NCI-H2227 treated with DMSO at 0.1 percent for 48 hours (cell line): ENCODE data around the gene ADGRG6.

Source experiments
- DNase-seq: peaks from one replicate; lab custom pipeline; 2025; lab: John Stamatoyannopoulos, UW

Gene ADGRG6

GRCh38 chr6:142376800-142377496 lies 75.1 kb downstream of the ADGRG6 start:
- DNase-seq, result no peak

- DNase-seq, result no peak
Observed at GRCh38 chr6:142377497-142377848, 75.7 kb downstream of the ADGRG6 start.

- DNase-seq, result no peak
Observed at GRCh38 chr6:142378138-142378875, 76.5 kb downstream of the ADGRG6 start.

- no peak for DNase-seq
Observed at GRCh38 chr6:142380626-142381025, 78.8 kb downstream of the ADGRG6 start.

DNA sequence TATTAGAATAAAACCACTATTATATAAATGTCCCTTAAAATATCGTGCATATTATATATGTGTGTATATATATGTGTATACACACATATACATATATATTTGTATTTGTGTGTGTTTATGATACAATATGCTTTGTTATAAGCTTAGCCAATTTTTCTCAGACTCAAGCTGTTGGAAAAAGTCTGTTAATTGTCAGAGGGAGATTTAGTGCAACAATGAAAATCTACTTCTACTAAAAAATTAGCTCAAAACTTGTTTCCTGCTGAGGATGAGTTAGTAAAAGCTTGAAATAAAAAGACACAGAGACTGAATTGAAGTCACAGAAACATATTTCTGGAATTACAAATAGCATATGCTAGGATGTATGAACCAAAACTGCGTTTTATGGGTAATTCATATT lies 79.4 kb downstream of the ADGRG6 start:
- no peak for DNase-seq

- DNase-seq, result no peak
Observed at GRCh38 chr6:142381845-142382378, 80.1 kb downstream of the ADGRG6 start.

GRCh38 chr6:142384519-142385254 lies 82.9 kb downstream of the ADGRG6 start:
- DNase-seq, result no peak

- no peak for DNase-seq
Observed at GRCh38 chr6:142385352-142385751, 83.5 kb downstream of the ADGRG6 start.

DNA sequence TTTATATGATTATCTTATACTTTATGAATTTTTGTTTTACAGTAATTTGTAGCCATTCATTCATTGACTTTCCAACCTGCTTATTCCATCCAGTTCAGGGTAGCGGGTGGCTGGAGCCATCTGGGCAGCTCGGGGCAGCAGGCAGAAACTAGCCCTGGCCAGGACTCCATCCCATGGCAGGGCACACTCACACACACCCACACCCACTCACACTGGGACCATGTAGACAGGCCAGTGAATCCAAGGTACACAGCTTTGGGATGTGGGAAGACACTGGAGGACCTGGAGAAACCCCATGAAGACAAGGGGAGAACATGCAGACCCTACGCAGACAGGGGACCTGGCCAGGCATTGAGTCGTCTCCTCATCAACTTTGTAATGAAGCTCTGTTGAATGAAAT lies 84.8 kb downstream of the ADGRG6 start:
- no peak for DNase-seq

DNA sequence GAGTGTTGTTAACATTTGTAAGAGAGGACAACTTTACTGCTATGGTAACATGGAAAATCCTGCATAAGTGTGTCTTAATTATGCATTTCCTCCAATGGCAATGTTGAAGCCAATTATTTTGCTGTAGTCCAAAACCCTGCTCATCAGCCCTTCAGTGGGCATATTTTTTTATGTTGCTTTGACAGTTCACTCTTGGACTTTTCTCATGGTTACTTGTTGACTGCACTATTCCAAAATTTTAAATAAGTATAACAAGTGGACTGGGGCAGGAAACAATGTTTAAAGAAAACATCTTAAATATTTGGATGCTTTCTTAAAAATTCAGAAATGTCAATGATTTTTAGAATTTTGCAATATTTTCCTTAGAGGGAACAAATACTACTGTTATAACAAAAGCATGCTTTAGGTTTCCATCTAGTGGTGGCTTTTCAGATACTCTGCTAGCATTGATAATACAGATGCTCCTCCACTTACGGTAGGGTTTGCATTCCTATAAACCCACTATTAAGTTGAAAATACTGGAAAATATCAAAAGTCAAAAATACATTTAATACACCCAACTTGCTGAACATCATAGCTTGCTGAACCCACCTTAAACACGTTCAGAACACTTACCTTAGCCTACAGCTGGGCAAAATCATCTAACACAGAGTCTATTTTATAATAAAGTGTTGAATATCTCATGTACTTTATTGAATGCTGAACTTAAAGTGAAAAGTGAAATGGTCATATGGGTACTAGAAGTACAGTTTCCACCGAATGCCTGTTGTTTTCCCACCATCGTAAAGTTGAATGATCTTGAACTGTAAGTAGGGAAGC lies 86.4 kb downstream of the ADGRG6 start:
- no peak for DNase-seq

- no peak for DNase-seq
Observed at GRCh38 chr6:142395266-142395665, 93.5 kb downstream of the ADGRG6 start.

- no peak for DNase-seq
Observed at GRCh38 chr6:142395768-142396231, 94.0 kb downstream of the ADGRG6 start.

DNA sequence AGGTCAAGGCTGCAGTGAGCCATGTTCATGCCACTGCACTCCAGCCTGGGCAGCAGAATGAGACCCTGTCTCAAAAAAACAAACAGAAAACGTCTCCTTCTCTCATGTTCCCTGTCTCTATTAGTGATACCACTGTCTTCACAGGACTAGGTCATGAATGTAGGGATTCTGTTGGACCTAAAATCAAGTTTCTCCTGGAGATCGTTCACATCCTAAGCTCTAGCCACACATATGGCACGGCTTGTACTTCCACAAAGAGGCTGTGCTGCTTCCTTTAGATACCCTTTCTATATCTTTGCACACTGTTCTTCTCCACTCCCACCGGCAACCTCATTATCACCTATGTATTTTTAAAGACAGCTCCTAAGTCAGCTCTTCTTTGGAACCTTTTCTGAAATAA lies 96.5 kb downstream of the ADGRG6 start:
- DNase-seq, result no peak

GRCh38 chr6:142399739-142400138 lies 97.9 kb downstream of the ADGRG6 start:
- no peak for DNase-seq

GRCh38 chr6:142400495-142400894 lies 98.7 kb downstream of the ADGRG6 start:
- no peak for DNase-seq

- no peak for DNase-seq
Observed at GRCh38 chr6:142401838-142402237, 100.0 kb downstream of the ADGRG6 start.

DNA sequence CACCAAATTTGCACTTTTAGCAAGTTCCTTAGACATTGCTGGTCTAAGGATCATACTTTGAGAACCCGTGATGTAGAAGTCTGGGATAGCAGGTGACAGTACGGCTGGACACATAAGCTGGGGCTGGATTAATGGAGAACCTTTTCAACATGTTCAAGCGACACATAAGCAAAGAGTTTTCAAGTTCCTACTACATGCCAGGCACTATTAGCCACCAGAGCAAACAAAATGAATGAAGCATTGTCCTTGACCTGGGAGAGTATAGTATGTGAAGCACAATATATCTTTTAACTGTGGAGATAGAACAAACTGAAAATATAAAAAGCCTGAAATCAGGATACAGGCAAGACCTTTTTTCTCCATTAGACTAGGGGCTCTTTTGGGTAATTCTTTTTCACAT lies 102.9 kb downstream of the ADGRG6 start:
- no peak for DNase-seq

DNA sequence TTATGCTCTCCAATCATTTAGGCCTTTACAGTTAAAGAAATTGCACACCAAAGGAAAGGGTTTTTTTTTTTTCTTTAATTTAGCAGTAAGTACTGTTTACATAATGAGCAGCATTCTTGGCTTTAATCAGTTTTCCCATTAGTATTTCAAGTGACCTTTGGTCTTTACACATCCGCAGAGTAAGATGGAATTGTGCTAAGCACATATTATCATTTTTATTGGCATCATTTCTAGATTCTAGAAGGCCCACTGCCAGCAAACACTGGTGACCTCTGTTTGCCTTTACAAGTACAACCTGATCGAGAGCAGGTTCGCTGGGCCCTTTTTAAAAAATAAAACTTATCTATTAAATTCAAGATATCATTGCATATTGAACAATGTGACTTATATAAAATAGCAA lies 104.3 kb downstream of the ADGRG6 start:
- DNase-seq, result no peak

- DNase-seq, result no peak
Observed at GRCh38 chr6:142407685-142408273, 106.0 kb downstream of the ADGRG6 start.

- no peak for DNase-seq
Observed at GRCh38 chr6:142408409-142408808, 106.6 kb downstream of the ADGRG6 start.

DNA sequence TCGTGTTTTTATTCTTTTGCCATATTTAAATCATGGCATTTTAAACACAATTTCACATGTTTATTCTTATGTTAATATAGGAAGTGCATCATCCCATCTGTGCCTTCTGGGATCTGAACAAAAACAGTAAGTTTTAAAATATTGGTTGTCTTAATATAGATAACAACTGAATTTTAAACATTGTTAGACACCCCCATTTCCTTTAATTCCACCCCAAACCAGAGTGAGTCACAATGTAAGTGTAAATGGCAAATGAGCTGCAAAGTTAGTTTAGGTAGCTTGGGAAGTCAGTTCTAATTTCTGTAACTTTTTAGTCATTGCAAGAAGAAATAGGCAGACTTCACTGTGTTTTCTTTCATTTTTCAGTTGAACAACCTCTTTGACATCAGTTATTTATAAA lies 108.0 kb downstream of the ADGRG6 start:
- DNase-seq, result no peak
